A673 (cell line): ENCODE measurements around the gene RFXAP. TPM values are rescaled to one million over a fixed set of nuclear protein-coding genes. Genes with fewer than 3 reads are reported as not detected.
A peak's percentile ranks its signal among the peaks of the same experiment; 100 is the strongest.

Source experiments
- BruUV-seq: library from RNA; stranded (reverse); fragments of 400-500 nt; replicated peaks from 2 replicates; lab custom pipeline; 2021; lab: Mats Ljungman, UMichigan
- CTCF ChIA-PET: fragments of 300-600 bp; sonication (Branson Sonifier 250); formaldehyde crosslinking; loops from one replicate; lab custom pipeline; 2022; ENCODE audit warnings: antibody characterized with exemption; lab: Charles Lee
- POLR2A ChIA-PET: fragments of 300-600 bp; sonication (Branson Sonifier 250); formaldehyde crosslinking; loops from one replicate; lab custom pipeline; 2022; ENCODE audit warnings: antibody characterized with exemption; ENCODE audit not compliant: low non-redundant PET; lab: Charles Lee
- DNase-seq: peaks from one replicate; pipeline ENCODE4 v3.0.0-alpha.2; 2015; ENCODE audit warnings: low spot score
- H3K27ac ChIP-seq: fragments of 200-600 bp; sonication (generic); 2 replicates; pipeline ENCODE4 v1.5.1; 2016; ENCODE audit warnings: mixed run types, low read depth, mild to moderate bottlenecking, mixed read lengths, antibody characterized with exemption, low read length; ENCODE audit not compliant: poor library complexity, severe bottlenecking
- H3K27me3 ChIP-seq: fragments of 200-600 bp; sonication (generic); replicated peaks from 2 replicates; pipeline ENCODE4 v1.6.1; 2017; ENCODE audit warnings: mixed run types, low read depth, mild to moderate bottlenecking, mixed read lengths, antibody characterized with exemption, low read length; ENCODE audit not compliant: insufficient read depth, poor library complexity
- H3K36me3 ChIP-seq: fragments of 200-600 bp; sonication (generic); 2 replicates; pipeline ENCODE4 v1.6.1; 2016; ENCODE audit warnings: mixed run types, mild to moderate bottlenecking, mixed read lengths, antibody characterized with exemption, low read length; ENCODE audit not compliant: insufficient read depth, poor library complexity, severe bottlenecking
- H3K4me1 ChIP-seq: fragments of 200-600 bp; sonication (generic); 2 replicates; pipeline ENCODE4 v1.6.1; 2017; ENCODE audit warnings: mixed run types, mild to moderate bottlenecking, mixed read lengths, antibody characterized with exemption, low read length; ENCODE audit not compliant: insufficient read depth, poor library complexity, severe bottlenecking
- H3K4me3 ChIP-seq: fragments of 200-600 bp; sonication (generic); 2 replicates; pipeline ENCODE4 v1.5.1; 2016; ENCODE audit warnings: low read depth, mixed run types, mild to moderate bottlenecking, mixed read lengths, low read length; ENCODE audit not compliant: poor library complexity, severe bottlenecking
- H3K9me3 ChIP-seq: fragments of 200-600 bp; sonication (generic); 2 replicates; pipeline ENCODE4 v1.6.1; 2016; ENCODE audit warnings: mixed run types, low read depth, mild to moderate bottlenecking, mixed read lengths, antibody characterized with exemption, low read length; ENCODE audit not compliant: poor library complexity, severe bottlenecking
- EZH2 ChIP-seq: fragments of 200-600 bp; sonication (generic); IDR thresholded peaks from 2 replicates; pipeline ENCODE4 v1.6.1; 2017; ENCODE audit warnings: borderline replicate concordance, low read depth, mild to moderate bottlenecking, mixed read lengths, antibody characterized with exemption, low read length; ENCODE audit not compliant: poor library complexity, severe bottlenecking
- intact Hi-C: fragments of 100-400 bp; cut with micrococcal nuclease; formaldehyde crosslinking; loops from one replicate; pipeline ENCODE4 v1.10.0; 2022; ENCODE audit not compliant: unreplicated experiment
- total RNA-seq: library from RNA; stranded (reverse); gene quantifications from 2 replicates; pipeline ENCODE4 v1.2.3, GENCODE V29; 2021
- TF ChIP-seq, protein P1 (sequence below): fragments of 300-800, 200-600 bp; sonication (generic); conservative IDR thresholded peaks from 2 replicates; pipeline ENCODE4 v1.5.1; 2017; ENCODE audit warnings: low read depth, mild to moderate bottlenecking, antibody characterized with exemption, low read length, moderate library complexity, mixed read lengths

Gene RFXAP
- total RNA-seq, 1 experiment from 2014 or later: 29.2 TPM

DNA sequence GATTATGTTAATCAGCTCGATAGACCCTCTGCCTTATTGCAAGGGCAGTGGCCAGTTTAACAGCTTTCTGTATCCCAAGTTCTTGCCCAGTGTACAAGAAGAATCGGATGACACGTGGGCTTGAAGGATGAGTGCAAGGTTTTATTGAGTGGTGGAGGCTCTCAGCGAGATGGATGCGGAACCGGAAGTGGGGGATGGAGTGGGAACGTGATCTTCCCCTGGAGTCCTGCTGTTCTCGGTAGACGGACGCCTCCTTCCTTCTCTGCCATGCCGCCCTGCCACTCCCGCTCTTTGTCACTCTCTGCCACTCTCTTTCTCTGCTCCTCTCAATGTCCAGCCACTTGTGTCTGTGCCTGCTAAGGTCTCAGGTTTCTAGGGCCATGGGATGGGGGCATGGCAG, 21.0 kb downstream of the RFXAP start:
- peaks cover 5% of the 10 kb centered on the region for H3K36me3 ChIP-seq
- H3K4me1 ChIP-seq: peaks cover 53% of the 10 kb centered on the region
- H3K9me3 ChIP-seq: no peaks in the 10 kb centered on the region
- CTCF ChIA-PET: interaction anchor here (0.6 to 2.2 kb wide), 4 partner anchors 123 to 555 kb away, joined by 4 to 10 read pairs (median 6); no protein-coding TSS in a partner anchor
- intact Hi-C loops: loop anchor here (2.0 to 10.0 kb wide), 6 partner anchors 163 to 558 kb away; partner anchors contain the start of genes CCDC169 and SPART
- no TSS peak for BruUV-seq
- POLR2A ChIA-PET: no interaction called here
- H3K4me3 ChIP-seq: no peak overlapping the region
- no peaks in the 10 kb centered on the region for H3K27me3 ChIP-seq
- peak; percentile 92 for DNase-seq
- peak overlapping the region; percentile 82 for H3K27ac ChIP-seq
- TF ChIP-seq, protein P1, sequence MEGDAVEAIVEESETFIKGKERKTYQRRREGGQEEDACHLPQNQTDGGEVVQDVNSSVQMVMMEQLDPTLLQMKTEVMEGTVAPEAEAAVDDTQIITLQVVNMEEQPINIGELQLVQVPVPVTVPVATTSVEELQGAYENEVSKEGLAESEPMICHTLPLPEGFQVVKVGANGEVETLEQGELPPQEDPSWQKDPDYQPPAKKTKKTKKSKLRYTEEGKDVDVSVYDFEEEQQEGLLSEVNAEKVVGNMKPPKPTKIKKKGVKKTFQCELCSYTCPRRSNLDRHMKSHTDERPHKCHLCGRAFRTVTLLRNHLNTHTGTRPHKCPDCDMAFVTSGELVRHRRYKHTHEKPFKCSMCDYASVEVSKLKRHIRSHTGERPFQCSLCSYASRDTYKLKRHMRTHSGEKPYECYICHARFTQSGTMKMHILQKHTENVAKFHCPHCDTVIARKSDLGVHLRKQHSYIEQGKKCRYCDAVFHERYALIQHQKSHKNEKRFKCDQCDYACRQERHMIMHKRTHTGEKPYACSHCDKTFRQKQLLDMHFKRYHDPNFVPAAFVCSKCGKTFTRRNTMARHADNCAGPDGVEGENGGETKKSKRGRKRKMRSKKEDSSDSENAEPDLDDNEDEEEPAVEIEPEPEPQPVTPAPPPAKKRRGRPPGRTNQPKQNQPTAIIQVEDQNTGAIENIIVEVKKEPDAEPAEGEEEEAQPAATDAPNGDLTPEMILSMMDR: no peak
- no peak for TF ChIP-seq EZH2

DNA sequence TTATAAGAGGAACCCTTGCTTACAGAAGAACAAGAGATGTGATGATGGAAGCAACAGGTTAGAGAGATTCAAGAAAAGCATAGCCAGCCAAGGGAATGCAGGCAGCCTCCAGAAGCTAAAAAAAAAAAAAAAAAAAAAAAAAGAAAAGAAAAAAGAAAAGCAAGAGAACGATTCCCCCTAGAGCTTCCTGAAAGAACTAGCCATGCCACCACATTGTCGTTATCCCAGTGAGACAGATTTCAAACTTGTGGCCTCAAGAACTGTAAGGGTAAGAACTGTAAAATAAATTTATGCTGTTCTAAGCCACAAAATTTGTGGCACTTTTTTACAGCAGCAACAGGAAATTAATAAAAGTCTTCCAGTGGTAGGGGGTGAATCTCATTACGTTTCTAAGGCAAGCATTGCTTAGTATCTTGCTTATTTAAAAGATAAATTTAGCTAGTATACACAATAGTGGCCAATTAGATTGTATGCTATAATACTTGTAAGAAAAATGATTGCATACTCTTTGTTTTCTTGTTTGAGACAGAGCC, 21.8 kb downstream of the RFXAP start:
- Histone ChIP-seq H3K27me3 (no peaks in the 10 kb centered on the region), H3K36me3 (peaks cover 4% of the 10 kb centered on the region), H3K27ac (peak overlapping the region; percentile 82), H3K4me3 (no peak overlapping the region), H3K4me1 (peaks cover 60% of the 10 kb centered on the region), H3K9me3 (no peaks in the 10 kb centered on the region)
- no peak for TF ChIP-seq EZH2
- TF ChIP-seq, protein P1: peak; percentile 51
- ChIA-PET POLR2A (no interaction called here), CTCF (interaction anchor here (0.6 to 2.2 kb wide), 7 partner anchors 124 to 556 kb away, joined by 3 to 10 read pairs (median 7); no protein-coding TSS in a partner anchor)
- TSS peak; percentile 67 for BruUV-seq
- intact Hi-C loops: loop anchor here (1.0 to 10.0 kb wide), 8 partner anchors 163 to 558 kb away; partner anchors contain the start of genes CCDC169 and SPART
- peak; percentile 82 for DNase-seq

DNA sequence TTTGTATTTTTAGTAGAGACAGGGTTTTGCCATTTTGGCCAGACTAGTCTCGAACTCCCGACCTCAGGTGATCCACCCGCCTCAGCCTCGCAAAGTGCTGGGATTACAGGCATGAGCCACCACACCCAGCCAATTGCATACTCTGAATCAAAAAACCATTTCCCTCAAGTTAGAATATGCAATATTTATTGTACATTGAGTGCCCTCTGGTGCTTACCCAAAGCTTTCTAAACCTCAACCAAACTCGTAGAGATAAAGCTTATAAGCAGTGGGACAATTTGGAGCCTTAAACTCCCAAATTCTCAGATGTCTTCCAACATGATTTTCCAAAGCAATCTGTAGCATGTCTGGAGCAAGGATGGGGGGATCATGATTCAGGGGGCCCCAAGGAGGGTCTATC, 22.4 kb downstream of the RFXAP start:
- H3K36me3 ChIP-seq: peaks cover 4% of the 10 kb centered on the region
- H3K27me3 ChIP-seq: no peaks in the 10 kb centered on the region
- intact Hi-C loops: loop anchor here (1.0 to 10.0 kb wide), 8 partner anchors 164 to 559 kb away; partner anchors contain the start of genes CCDC169 and SPART
- ChIA-PET POLR2A (interaction anchor here (0.6 kb wide), 1 partner anchor 360 kb away, joined by 3 read pairs; no protein-coding TSS in a partner anchor), CTCF (interaction anchor here (0.5 to 2.2 kb wide), 7 partner anchors 16 to 863 kb away, joined by 3 to 10 read pairs (median 3); no protein-coding TSS in a partner anchor)
- H3K27ac ChIP-seq: peak overlapping the region; percentile 82
- no TSS peak for BruUV-seq
- no peak overlapping the region for H3K4me3 ChIP-seq
- TF ChIP-seq, protein P1: peak; percentile 48
- no peak for TF ChIP-seq EZH2
- H3K4me1 ChIP-seq: peaks cover 61% of the 10 kb centered on the region
- H3K9me3 ChIP-seq: no peaks in the 10 kb centered on the region
- DNase-seq: peak; percentile 85
